HepG2 (cell line): ENCODE data around the gene DOK7. TPM values are rescaled to one million over a fixed set of nuclear protein-coding genes. Genes with fewer than 3 reads are reported as not detected.
A peak's percentile ranks its signal among the peaks of the same experiment; 100 is the strongest.

Experiments
- ATAC-seq: fragments of 200-7000 bp; cut with Tn5 transposase; 3 replicates; pipeline ENCODE4 v1.9.1; 2020; ENCODE audit warnings: mild to moderate bottlenecking, moderate library complexity
- BruUV-seq: library from RNA; stranded (reverse); fragments of 400-500 nt; replicated peaks from 2 replicates; lab custom pipeline; 2021; lab: Mats Ljungman, UMichigan
- CTCF ChIA-PET: fragments of 300-600 bp; formaldehyde crosslinking; extraction: SDS; loops from one replicate; lab custom pipeline; 2021; ENCODE audit warnings: low total read pairs, inconsistent platforms, low intra/inter-chr PET ratio; lab: Yijun Ruan, JAX
- POLR2A ChIA-PET: fragments of 350-600 bp; sonication (Branson Sonifier 250); formaldehyde crosslinking; loops from one replicate; lab custom pipeline; 2020; ENCODE audit warnings: antibody characterized with exemption, inconsistent platforms; lab: Yijun Ruan, JAX
- DNase-seq: peaks from one replicate; pipeline ENCODE4 v3.0.0-alpha.2; 2015; ENCODE audit warnings: low spot score
- FAIRE-seq: peaks from 3 replicates; lab custom pipeline; 2011; peaks lifted over from hg19 to GRCh38; lab: Jason Lieb, UNC
- H2AFZ ChIP-seq: one replicate; pipeline ENCODE4 v1.6.1; 2011; ENCODE audit warnings: low read length, inconsistent platforms
- H3K27ac ChIP-seq: fragments of 300-600 bp; 3 replicates; pipeline ENCODE4 v1.8.0; 2011; ENCODE audit warnings: mixed run types, mild to moderate bottlenecking, mixed read lengths, low read length, inconsistent platforms; ENCODE audit not compliant: insufficient read depth; ENCODE audit errors: extremely low read length
- H3K27me3 ChIP-seq, 2 experiments: fragments of 200-600 bp in 1 of 2; 2 replicates in 1 of 2; 3 replicates in 1 of 2; pipeline versions ENCODE4 v1.6.0 to v1.8.0; 2011; ENCODE audit warnings: low read length in 2 of 2, mild to moderate bottlenecking in 2 of 2, moderate library complexity in 2 of 2, inconsistent platforms in 1 of 2; ENCODE audit not compliant: insufficient read depth in 2 of 2, control insufficient read depth in 1 of 2
- H3K36me3 ChIP-seq, 2 experiments: fragments of 200-600 bp in 1 of 2; replicated peaks in 1 of 2; 2 replicates in 1 of 2; 3 replicates in 1 of 2; pipeline versions ENCODE4 v1.5.1 to v1.8.0; 2011; ENCODE audit warnings: low read length in 2 of 2, inconsistent platforms in 1 of 2; ENCODE audit not compliant: insufficient read depth in 2 of 2, control insufficient read depth in 1 of 2
- H3K4me1 ChIP-seq: 2 replicates; pipeline ENCODE4 v1.5.1; 2012; ENCODE audit warnings: low read length, inconsistent platforms; ENCODE audit not compliant: insufficient read depth
- H3K4me2 ChIP-seq: 2 replicates; pipeline ENCODE4 v1.6.0; 2011; ENCODE audit warnings: low read depth, low read length, inconsistent platforms
- H3K4me3 ChIP-seq, 3 experiments: fragments of 200-600 bp in 1 of 3; sonication (generic), shearing (Covaris generic) in 1 of 3; replicated peaks in 1 of 3; 2 replicates each; pipeline ENCODE4 v1.5.1; 2011 to 2016; ENCODE audit warnings: low read length in 3 of 3, inconsistent platforms in 2 of 3, low read depth in 2 of 3, mild to moderate bottlenecking in 2 of 3, control low read depth in 1 of 3, mixed read lengths in 1 of 3; ENCODE audit not compliant: insufficient read depth in 1 of 3
- H3K79me2 ChIP-seq: one replicate; pipeline ENCODE4 v1.6.1; 2011; ENCODE audit warnings: low read length, inconsistent platforms; ENCODE audit not compliant: insufficient read depth
- H3K9ac ChIP-seq: 2 replicates; pipeline ENCODE4 v1.6.0; 2011; ENCODE audit warnings: mild to moderate bottlenecking, low read depth, low read length, inconsistent platforms; ENCODE audit not compliant: insufficient read depth
- H3K9me3 ChIP-seq: 2 replicates; pipeline ENCODE4 v1.5.1; 2012; ENCODE audit warnings: mild to moderate bottlenecking, low read length
- H4K20me1 ChIP-seq: 2 replicates; pipeline ENCODE4 v1.6.0; 2011; ENCODE audit warnings: inconsistent platforms, mild to moderate bottlenecking, low read length, moderate library complexity; ENCODE audit not compliant: insufficient read depth
- AGO1 ChIP-seq: fragments of 200-400 bp; formaldehyde crosslinking; IDR thresholded peaks from 2 replicates; pipeline ENCODE4 v1.6.1; 2017; ENCODE audit warnings: mild to moderate bottlenecking, low read depth, low read length, moderate library complexity; ENCODE audit not compliant: poor library complexity, severe bottlenecking
- DPF2 ChIP-seq: sonication (generic); formaldehyde crosslinking; IDR thresholded peaks from 2 replicates; pipeline ENCODE4 v1.4.0; 2020; ENCODE audit warnings: mild to moderate bottlenecking, low read depth, missing genetic modification reagents, borderline replicate concordance
- MEF2D ChIP-seq: sonication (generic); formaldehyde crosslinking; IDR thresholded peaks from 2 replicates; pipeline ENCODE4 v1.5.1; 2020; ENCODE audit warnings: mild to moderate bottlenecking, missing genetic modification reagents
- NFE2L2 ChIP-seq: fragments of 150-350 bp; IDR thresholded peaks from 2 replicates; pipeline ENCODE4 v1.6.1; 2014; ENCODE audit warnings: low read length
- SOX13 ChIP-seq, 3 experiments: fragments of 450-650 bp in 1 of 3; sonication (generic) in 1 of 3; formaldehyde crosslinking in 1 of 3; IDR thresholded peaks in 2 of 3; conservative IDR thresholded peaks in 1 of 3; 2 replicates each; pipeline versions ENCODE4 v1.5.0 to v1.6.1; 2016 to 2020; ENCODE audit warnings: antibody characterized with exemption in 1 of 3, mild to moderate bottlenecking in 1 of 3, missing compliant biosample characterization in 1 of 3, missing genetic modification reagents in 1 of 3, moderate library complexity in 1 of 3
- SYNCRIP ChIP-seq: fragments of 200-400 bp; formaldehyde crosslinking; IDR thresholded peaks from 2 replicates; pipeline ENCODE4 v1.6.1; 2018; ENCODE audit warnings: mild to moderate bottlenecking, low read depth, low read length; ENCODE audit not compliant: insufficient read depth
- ZNF17 ChIP-seq: sonication (generic); formaldehyde crosslinking; IDR thresholded peaks from 2 replicates; pipeline ENCODE4 v1.5.0; 2020; ENCODE audit warnings: mild to moderate bottlenecking, missing genetic modification reagents
- ZSCAN31 ChIP-seq: sonication (generic); formaldehyde crosslinking; IDR thresholded peaks from 2 replicates; pipeline ENCODE4 v1.5.0; 2020; ENCODE audit warnings: low read depth, mild to moderate bottlenecking, missing genetic modification reagents
- WGBS: methylation state at CpG from one replicate; pipeline ENCODE4 v1.1.6; 2017; ENCODE audit warnings: low lambda C conversion rate; 5-methylcytosine and 5-hydroxymethylcytosine counted together
- in situ Hi-C: cut with HindIII; loops from 2 replicates; pipeline ENCODE4 v1.10.0; 2017; ENCODE audit warnings: low pct_unique_long_range_greater_than_20kb; ENCODE audit not compliant: extremely low pct_ligation_motif_present
- intact Hi-C: fragments of 100-400 bp; cut with micrococcal nuclease; formaldehyde crosslinking; loops from one replicate; pipeline ENCODE4 v1.10.0; 2022; ENCODE audit not compliant: unreplicated experiment
- polyA plus RNA-seq, 8 experiments: library from polyadenylated mRNA; depleted of rRNA in 3 of 8; stranded (reverse) in 7 of 8; unstranded in 1 of 8; fragments of >200 nt; fragmentation: Illumina TruSeq in 4 of 8; extraction: Trizol in 4 of 8; gene quantifications; 2 replicates each; pipeline versions ENCODE4 v1.2.1 to v1.2.3, GENCODE V29; 2011 to 2016; ENCODE audit warnings: low read depth in 4 of 8, missing spikeins in 1 of 8, mixed read lengths in 1 of 8; ENCODE audit not compliant: insufficient read depth in 1 of 8
- total RNA-seq, 5 experiments: library from RNA; depleted of rRNA; stranded (reverse); fragments of >200 nt; fragmentation: Illumina TruSeq; extraction: Trizol; gene quantifications; 2 replicates each; pipeline ENCODE4 v1.2.3, GENCODE V29; 2016; ENCODE audit warnings: low read depth in 1 of 5
- TF ChIP-seq, protein P1 (sequence below): IDR thresholded peaks from 2 replicates; pipeline ENCODE4 v1.6.1; 2018; ENCODE audit warnings: missing genetic modification reagents

The DOK7 gene
- total and polyA plus RNA-seq, 2 of the 13 experiments (the other 11 are each of a cell fraction or from before 2014, with no cell fraction given): 0.03 to 0.07 TPM

DNA sequence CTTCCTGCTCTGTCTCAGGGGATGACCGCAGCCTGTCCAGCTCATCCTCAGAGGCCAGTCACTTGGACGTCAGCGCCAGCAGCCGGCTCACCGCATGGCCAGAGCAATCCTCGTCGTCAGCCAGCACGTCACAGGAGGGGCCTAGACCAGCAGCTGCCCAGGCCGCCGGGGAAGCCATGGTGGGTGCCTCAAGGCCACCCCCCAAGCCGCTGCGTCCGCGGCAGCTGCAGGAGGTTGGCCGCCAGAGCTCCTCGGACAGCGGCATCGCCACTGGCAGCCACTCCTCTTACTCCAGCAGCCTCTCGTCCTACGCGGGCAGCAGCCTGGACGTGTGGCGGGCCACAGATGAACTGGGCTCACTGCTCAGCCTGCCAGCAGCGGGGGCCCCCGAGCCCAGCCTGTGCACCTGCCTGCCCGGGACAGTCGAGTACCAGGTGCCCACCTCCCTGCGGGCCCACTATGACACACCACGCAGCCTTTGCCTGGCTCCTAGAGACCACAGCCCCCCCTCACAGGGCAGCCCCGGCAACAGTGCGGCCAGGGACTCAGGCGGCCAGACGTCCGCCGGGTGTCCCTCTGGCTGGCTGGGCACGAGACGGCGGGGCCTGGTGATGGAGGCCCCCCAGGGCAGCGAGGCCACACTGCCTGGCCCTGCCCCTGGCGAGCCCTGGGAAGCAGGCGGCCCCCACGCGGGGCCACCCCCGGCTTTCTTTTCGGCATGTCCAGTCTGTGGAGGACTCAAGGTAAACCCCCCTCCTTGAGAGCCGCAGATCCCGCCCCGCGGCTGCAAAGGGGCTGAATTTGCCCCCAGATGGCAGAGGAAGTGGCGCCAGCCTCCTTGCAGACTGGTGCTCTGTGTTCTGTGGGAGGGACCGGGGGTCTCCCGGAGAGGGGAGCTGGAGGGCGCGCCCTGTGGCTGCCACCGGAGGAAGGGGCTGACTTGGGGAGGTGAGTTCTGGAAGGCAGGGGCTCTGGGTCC lies 29.9 kb downstream of the DOK7 start:
- POLR2A ChIA-PET: no interaction called here
- CTCF ChIA-PET: no interaction called here
- Histone ChIP-seq H3K4me3 (no peak overlapping the region), H3K27ac (no peak overlapping the region), H3K79me2 (no peaks in the 10 kb centered on the region), H4K20me1 (peaks cover 1% of the 10 kb centered on the region; the same call in 1 of the 2 replicates), H3K36me3 (no peaks in the 10 kb centered on the region), H3K4me2 (no peak overlapping the region), H3K9ac (no peak overlapping the region), H3K27me3 (peaks cover 18 to 74% of the 10 kb centered on the region in 2 experiments), H3K4me1 (peaks cover 28% of the 10 kb centered on the region), H2AFZ (no peak overlapping the region), H3K9me3 (no peaks in the 10 kb centered on the region)
- TF ChIP-seq SYNCRIP (no peak), ZSCAN31 (CRISPR knock-in tag) (no peak), AGO1 (peak; percentile 31), MEF2D (CRISPR knock-in tag) (no peak), DPF2 (CRISPR knock-in tag) (no peak), NFE2L2 (no peak), SOX13 (IDR thresholded peaks at IDR 0.05) (no peak), SOX13 (CRISPR knock-in tag; conservative IDR thresholded peaks at IDR 0.05 in 1 of 2, IDR thresholded peaks at IDR 0.05 in 1 of 2) (no peak), ZNF17 (0 out of 2 replicates have a peak, but pooled peaks have one; percentile 40)
- TF ChIP-seq, protein P1, sequence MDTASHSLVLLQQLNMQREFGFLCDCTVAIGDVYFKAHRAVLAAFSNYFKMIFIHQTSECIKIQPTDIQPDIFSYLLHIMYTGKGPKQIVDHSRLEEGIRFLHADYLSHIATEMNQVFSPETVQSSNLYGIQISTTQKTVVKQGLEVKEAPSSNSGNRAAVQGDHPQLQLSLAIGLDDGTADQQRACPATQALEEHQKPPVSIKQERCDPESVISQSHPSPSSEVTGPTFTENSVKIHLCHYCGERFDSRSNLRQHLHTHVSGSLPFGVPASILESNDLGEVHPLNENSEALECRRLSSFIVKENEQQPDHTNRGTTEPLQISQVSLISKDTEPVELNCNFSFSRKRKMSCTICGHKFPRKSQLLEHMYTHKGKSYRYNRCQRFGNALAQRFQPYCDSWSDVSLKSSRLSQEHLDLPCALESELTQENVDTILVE (CRISPR knock-in tag): no peak
- FAIRE-seq: no peak
- intact Hi-C loops: no loop called here
- WGBS: 76% methylated on average over 15 of the region's 55 CpGs
- BruUV-seq: no TSS peak
- no peak for DNase-seq
- in situ Hi-C loops: no loop called here
- no peak for ATAC-seq
